Breast epithelium (tissue), 3 donors: Measurements from ENCODE around the gene CCDC188.

Experiments
- CTCF ChIP-seq, 3 donors: fragments of 450-650 bp; IDR thresholded peaks; one replicate each; pipeline ENCODE4 v1.5.1; 2016 to 2017; ENCODE audit warnings: antibody characterized with exemption in 3 of 3, mild to moderate bottlenecking in 3 of 3, moderate library complexity in 3 of 3
- POLR2A ChIP-seq: fragments of 450-650 bp; IDR thresholded peaks from one replicate; pipeline ENCODE4 v1.6.1; 2016; ENCODE audit warnings: antibody characterized with exemption, mild to moderate bottlenecking, moderate library complexity

- no peak for TF ChIP-seq POLR2A
- TF ChIP-seq CTCF (IDR thresholded peaks at IDR 0.05), result no peak
These were observed 9.2 kb upstream of the CCDC188 start for GRCh38 chr22:20160041-20160440.
